NCI-H2029 (cell line): Measurements from ENCODE around the gene L1TD1.
"Not testable (repeated sequence)": the region's sequence is repeated elsewhere in the genome, so short reads cannot be mapped to it uniquely, and the experiment has no call there.

Source experiments
- DNase-seq: peaks from one replicate; lab custom pipeline; 2025; lab: John Stamatoyannopoulos, UW

Gene L1TD1, protein sequence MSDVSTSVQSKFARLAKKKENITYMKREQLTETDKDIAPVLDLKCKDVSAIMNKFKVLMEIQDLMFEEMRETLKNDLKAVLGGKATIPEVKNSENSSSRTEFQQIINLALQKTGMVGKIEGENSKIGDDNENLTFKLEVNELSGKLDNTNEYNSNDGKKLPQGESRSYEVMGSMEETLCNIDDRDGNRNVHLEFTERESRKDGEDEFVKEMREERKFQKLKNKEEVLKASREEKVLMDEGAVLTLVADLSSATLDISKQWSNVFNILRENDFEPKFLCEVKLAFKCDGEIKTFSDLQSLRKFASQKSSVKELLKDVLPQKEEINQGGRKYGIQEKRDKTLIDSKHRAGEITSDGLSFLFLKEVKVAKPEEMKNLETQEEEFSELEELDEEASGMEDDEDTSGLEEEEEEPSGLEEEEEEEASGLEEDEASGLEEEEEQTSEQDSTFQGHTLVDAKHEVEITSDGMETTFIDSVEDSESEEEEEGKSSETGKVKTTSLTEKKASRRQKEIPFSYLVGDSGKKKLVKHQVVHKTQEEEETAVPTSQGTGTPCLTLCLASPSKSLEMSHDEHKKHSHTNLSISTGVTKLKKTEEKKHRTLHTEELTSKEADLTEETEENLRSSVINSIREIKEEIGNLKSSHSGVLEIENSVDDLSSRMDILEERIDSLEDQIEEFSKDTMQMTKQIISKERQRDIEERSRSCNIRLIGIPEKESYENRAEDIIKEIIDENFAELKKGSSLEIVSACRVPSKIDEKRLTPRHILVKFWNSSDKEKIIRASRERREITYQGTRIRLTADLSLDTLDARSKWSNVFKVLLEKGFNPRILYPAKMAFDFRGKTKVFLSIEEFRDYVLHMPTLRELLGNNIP

DNA sequence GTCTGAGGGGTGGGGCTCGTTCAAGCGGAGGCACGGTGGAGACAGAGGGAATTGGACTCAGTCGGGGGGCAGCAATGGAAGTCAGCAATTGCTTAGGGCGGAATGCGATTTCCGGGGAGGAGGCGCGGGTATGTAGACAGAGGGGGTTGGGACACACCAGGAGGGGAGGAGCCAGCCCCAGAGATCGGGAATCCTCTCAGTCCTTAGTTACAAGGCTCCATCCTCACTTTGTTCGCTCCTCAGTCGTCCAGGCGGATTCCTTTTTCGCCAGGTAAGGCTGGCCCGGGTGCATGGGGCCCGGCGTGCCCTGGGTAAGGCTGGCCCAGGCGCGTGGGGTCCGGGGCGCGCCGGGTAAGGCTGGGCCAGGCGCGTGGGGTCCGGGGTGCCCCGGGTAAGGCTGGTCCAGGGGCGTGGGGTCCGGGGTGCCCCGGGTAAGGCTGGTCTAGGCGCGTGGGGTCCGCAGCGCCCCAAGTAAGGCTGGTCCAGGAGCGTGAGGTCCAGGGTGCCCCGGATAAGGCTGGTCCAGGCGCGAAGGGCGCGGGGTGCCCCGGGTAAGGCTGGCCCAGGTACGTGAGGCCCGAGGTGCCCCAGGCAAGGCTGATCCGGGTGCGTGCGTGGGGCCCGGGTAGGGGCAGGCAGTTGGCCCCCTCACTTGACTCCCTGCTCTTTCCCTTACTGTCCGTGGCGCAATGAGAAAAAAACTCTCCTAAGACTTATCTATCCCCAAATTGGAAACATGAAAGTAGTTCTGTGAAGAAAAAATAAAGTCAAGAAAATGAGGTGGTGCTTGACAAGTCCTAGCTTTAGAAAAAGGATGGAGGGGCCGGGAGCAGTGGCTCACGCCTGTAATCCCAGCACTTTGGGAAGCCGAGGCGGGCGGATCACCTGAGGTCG lies at the start of gene L1TD1:
L1TD1 (plus strand) TSS at position 199 of the 894 bp plus-strand sequence. CDS start 11,780 bp downstream, outside the sequence.
- no peak for DNase-seq

DNA sequence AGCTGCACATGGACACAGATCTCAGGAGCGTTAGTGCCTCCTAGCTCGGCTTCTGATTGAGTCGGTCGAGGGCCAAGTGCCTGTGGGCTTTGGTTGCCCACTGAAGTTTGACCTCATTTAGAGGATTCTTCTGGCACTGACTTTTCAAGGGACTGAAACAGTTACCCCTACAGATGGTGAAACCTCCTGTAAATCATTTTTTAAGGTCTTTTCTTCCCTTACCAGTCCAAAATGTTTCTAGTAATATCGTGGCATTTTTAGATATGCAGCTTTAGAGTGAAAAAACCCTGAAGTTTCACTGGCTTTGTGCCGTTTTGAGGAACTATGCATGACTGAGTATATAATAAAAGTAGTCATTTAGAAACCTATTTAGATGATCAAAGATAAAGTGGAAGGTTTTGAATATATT lies 34.7 kb upstream of the L1TD1 start:
- DNase-seq: no peak

DNA sequence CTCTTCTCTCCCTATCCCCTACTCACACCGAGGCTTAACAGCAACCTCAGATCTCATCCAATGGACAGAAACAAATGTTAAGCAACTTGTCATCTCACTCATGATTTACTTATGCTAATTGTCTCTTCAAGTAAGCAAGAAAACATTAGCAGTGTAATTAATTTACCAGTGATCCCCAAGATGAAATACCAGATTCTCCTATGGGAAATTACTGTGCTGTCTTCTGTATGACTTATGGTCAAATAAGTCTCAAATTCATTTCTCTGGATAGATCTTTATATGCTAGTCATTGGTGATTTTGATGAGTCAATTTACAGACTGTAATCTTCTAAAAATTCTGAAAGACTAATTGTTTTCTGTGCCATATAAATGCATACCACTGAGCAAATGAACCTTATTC lies 32.9 kb upstream of the L1TD1 start:
- no peak for DNase-seq

DNA sequence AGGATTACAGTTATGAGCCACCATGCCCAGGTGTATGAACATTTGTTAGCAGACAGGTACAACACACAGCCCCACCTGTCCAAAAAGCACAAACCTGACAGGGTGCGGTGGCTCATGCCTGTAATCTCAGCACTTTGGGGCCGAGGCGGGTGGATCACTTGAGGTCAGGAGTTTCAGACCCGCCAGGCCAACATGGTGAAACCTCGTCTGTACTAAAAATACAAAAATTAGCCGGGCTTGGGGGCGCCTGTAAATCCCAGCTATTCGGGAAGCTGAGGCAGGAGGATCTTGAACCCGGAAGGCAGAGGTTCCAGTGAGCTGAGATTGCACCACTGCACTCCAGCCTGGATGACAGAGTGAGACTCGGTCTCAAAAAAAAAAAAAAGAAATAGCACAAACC lies 24.3 kb upstream of the L1TD1 start:
- DNase-seq: not testable (repeated sequence)

DNA sequence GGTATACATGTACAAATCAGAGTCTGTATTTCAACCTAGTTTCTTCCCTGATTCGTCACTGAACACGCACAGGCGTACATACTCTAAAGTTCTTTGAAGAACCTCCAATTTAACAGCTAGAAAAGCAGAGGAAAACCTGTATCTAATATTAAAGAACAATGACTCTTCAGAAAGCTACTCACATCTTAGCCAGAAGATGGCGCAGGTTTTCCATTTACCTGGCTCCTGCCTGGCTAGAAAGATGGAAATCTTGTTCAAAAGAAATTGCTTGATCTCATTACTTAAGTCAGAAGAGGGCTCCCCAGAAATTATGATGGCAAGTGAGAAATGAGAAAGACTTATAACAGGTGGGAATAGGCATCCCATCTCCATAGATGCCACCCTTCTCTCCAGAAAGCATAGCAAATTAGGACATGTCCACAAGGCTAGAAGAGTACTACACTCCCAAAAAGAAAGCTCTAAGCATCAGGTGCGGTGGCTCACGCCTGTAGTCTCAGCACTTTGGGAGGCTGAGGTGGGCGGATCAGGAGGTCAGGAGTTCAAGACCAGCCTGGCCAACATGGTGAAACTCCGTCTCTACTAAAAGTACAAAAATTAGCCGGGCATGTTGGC lies 19.0 kb upstream of the L1TD1 start:
- DNase-seq: peak; percentile 50

DNA sequence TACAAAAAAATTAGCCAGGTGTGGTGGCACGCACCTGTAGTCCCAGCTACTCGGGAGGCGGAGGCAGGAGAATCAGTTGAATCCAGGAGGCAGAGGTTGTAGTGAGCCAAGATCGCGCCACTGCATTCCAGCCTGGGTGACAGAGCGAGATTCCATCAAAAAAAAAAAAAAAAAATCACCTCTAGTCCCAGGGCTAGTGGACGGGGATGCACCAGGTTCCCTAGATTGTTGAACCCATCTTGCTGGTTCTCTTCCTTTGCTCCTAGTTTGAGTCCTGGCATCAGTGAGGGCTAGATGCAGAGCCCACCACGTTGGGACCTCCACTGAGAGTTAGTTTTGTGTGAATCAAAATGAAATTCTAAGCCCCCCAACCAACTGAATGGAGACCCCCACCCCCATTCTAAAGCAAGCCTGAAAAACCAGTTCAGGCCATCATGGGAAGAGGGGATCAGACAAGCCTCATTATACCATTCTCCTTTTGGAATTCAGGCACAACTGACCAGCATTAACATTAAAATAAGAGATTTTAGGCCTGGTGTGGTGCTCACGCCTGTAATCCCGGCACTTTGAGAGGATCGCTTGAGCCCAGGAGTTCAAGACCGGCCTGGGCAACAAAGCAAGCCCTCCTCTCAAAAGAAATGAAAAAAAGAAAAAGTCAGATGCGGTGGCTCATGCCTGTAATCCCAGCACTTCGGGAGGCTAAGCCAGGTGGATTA lies 17.9 kb upstream of the L1TD1 start:
- no peak for DNase-seq

DNA sequence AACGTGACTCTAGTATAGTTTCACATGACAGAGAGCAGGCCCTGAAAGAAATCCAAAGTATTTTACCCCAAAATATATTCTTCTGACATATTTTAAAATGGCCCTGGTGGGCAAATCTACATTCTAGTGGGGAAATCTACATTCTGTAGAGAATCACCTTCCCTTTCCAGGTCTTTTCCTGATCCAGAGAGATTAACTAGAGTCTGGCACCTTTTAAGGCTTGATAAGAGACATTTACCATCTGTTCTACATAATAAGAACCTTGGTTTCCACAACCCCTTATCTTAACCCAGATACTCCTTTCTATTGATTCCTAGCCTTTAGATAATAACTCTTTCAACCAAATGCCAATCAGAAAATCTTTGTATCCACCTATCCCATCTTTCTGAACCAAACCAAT lies 17.0 kb upstream of the L1TD1 start:
- DNase-seq: no peak

DNA sequence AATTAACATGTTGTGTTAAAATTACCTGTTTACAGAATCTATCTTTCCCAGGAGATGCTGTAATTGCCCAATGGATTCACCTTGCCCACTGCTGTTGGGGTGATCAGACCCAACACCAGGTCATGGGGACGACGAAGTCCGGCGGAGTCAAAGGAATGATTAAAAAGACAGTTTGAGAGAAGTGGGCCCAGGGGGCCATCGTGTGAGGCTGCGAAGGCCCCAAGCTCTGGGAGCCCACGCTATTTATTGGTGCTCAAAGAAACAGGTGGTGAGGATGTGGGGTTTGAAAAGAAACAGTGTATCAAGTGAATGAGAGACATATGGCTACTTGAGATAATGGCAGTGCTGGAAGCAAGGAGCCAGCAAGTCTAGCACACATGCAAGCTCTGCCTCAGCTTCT lies 16.3 kb upstream of the L1TD1 start:
- no peak for DNase-seq

DNA sequence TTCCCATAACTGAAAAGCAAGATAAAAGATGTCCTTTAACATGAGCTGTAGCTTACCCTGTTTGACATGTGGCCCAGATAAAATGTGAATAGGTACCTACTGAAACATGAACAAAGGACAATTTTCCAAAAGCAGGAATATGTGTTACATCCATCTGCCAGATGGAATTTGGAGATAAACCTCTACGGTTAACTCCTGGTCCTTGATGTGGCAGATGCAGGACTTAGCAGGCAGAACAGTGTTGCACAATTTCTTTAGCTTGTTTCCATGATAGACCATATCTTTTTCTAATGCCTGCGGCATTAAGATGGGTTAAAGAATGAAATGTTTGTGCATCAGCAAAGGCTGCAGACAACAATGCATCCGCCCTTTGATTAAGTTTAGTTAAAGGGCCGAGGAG lies 14.6 kb upstream of the L1TD1 start:
- not testable (repeated sequence) for DNase-seq

DNA sequence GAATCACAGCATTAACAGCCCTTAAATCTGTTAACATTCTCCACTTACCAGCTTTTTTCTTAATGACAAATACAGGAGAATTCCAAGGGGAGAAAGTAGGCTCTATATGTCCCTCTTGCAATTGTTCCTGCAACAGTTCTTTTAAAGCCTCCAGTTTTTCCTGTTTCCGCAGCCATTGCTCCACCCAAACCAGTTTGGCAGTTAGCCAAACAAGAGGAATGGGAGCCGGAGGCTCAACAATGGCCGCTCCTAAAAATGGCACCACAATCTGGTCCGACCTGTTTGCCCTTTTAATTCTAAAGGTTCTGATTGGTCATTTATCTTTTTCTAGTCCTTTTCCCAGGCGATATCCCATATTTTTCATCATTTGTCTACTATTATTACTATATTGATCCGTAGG lies 14.0 kb upstream of the L1TD1 start:
- peak; percentile 61 for DNase-seq

DNA sequence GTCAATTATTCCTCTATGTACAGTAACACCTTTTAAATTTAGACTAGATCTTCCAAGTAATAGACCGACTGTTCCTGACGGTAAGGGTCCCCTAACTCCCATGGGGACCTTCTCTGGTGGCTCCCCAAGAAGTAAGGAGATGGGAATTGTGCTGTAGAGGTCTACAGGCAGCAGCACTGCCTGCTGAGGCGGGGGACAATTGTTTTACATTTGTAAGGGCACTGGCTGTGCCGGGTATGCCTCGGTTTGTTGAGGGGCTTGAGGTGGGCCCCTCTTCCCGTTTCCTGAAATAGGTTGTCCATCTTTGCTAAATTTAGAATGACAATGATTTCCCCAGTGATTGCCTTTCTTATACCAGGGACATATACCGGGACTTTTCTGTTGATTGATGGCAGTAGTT lies 13.1 kb upstream of the L1TD1 start:
- DNase-seq: no peak

DNA sequence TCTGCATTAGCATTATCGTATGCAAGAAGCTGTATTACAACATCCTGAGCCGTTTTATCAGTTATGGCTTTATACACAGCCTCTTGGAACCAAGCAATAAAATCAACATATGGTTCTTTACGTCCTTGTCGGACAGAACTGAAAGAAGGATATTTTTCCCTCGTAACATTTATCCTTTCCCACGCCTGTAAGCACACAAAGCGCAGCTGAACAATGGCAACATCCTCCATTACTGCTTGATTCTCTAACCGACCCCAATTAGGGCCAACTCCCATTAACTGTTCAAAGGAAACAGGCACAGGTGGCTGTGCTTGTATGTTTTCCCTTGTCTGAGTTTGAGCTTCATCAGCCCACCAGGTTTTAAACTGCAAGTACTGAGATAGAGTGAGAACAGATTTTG lies 12.5 kb upstream of the L1TD1 start:
- DNase-seq: not testable (repeated sequence)

DNA sequence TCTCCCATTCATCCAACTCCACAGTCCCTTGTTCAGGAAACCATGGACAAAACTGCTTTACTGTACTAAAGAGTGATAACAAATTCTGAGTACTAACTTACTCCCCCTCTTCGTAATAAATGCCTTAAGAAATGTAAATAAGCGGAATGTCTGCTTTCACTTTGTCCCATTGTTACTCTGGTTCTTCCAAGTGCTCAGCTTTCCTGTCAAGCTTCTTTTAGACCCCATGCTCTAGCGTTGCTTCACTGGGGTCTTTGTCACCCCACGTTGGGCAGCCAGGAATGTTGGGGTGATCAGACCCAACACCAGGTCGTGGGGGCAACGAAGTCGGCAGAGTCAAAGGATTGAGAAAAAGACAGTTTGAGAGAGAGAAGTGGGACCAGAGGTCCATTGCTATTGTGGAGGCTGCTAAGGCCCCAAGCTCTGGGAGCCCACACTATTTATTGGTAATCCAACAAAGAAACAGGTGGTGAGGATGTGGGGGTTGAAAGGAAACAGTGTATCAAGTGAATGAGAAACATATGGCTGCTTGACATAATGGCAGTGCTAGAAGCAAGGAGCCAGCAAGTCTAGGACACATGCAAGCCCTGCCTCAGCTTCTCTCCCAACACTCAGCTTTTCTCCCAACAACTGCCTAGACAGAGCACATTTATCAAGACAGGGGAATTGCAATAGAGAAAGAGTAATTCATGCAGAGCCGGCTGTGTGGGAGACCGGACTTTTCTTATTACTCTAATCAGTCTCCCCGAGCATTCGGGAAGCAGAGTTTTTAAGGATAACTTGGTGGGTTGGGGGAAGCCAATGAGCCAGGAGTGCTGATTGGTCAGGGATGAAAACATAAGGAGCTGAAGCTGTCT lies 11.3 kb upstream of the L1TD1 start:
- not testable (repeated sequence) for DNase-seq

DNA sequence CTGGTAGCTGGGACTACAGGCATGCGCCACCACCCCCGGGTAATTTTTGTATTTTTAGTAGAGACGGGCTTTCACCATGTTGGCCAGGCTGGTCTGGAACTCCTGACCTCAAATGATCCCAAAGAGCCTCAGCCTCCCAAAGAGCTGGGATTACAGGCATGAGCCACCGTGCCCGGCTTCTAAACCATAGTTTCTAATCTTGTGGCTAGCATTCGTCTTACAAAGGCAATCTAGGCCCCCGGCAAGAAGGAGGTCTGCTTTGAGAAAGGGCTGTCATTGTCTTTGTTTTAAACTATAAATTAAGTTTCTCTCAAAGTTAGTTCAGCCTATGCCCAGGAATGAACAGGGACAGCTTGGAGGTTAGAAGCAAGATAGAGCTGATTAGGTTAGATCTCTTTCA lies 10.3 kb upstream of the L1TD1 start:
- DNase-seq: no peak

DNA sequence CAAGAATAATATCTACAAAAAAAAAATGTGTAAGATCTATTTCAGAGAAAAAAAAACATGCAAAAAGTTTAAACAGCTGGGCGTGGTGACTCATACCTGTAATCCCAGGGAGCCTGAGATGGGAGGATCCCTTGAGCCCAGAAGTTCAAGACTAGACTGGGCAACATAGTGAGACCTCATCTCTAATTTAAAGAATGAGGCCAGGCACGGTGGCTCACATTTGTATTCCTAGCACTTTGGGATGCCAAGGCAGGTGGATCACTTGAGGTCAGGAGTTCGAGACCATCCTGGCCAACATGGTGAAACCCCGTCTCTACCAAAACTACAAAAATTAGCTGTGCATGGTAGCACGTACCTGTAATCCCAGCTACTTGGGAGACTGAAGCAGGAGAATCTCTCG lies 9.4 kb upstream of the L1TD1 start:
- DNase-seq: not testable (repeated sequence)

DNA sequence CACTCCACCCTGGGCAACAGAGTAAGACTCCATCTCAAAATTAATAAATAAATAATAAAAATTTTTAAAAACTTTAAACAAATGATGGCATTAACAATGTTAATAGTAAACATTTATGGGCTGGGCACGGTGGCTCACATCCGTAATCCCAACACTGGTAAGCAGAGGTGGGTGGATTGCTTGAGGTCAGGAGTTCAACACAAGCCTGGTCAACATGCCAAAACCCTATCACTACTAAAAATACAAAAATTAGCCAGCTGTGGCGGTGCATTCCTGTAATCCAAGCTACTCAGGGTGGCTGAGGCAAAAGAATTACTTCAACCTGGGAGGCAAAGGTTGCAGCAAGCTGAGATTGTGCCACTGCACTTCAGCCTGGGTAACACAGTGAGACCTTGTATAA lies 9.0 kb upstream of the L1TD1 start:
- DNase-seq: no peak

DNA sequence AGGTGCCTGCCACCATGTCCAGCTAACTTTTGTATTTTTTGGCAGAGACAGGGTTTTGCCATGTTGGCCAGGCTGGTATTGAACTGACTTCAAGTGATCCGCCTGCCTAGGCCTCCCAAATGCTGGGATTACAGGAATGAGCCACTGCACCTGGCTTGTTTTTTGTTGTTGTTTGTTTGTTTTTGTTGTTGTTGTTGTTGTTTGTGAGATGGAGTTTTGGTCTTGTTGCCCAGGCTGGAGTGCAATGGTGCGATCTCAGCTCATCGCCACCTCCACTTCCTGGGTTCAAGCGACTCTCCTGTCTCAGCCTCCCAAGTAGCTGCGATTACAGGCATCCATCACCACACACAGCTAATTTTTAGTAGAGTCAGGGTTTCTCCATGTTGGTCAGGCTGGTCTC lies 7.1 kb upstream of the L1TD1 start:
- DNase-seq: no peak

DNA sequence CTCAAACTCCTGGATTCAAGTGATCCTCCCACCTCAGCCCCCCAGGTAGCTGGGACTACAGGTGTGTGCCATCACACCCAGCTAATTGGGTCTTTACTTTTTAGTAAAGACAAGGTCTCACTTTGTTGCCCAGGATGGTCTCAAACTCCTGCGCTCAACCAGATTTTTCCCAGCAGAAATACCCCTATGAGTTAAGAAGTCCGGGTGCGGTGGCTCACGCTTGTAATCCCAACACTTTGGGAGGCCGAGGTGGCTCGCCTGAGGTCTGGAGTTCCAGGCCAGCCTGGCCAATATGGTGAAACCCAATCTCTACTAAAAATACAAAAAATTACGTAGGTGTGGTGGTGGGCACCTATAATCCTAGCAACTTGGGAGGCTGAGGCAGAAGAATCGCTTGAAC lies 6.5 kb upstream of the L1TD1 start:
- DNase-seq: no peak

DNA sequence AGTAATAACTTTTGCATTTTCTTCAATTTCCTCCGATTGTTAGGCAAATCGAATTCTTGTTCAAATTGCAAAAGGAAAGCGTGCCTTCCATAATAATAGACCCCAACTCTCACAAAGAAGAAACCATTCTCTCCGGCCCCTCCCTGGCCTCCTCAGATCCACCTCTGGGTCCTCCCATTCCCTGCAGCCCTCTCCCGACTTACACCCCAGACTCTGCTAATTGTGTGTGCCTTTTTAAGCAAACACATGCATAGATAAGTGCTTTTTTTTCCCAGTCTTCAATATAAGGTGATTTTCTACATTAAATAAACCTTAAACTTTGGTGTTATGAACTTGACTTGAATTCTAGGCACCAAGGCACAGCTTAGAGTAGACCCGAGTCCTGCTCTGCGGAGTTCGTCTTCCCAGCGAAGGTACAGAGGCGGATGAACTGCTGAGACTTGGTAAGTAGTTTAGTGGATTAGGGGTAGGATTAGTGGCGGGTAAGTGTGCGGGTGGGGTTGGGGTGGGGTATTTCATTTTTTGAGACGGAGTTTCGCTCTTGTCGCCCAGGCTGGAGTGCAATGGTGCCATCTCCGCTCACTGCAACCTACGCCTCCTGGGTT lies 1.5 kb downstream of the L1TD1 start:
- no peak for DNase-seq
